OCI-LY7 (cell line): ENCODE data around the gene BEND7.

Source experiments
- CTCF ChIP-seq: fragments of 200-600 bp; sonication (generic); conservative IDR thresholded peaks from 2 replicates; pipeline ENCODE4 v1.5.1; 2014; ENCODE audit warnings: mild to moderate bottlenecking, antibody characterized with exemption, low read length, moderate library complexity, mixed read lengths
- EZH2phosphoT487 ChIP-seq: fragments of 200-600 bp; sonication (generic); IDR thresholded peaks from 2 replicates; pipeline ENCODE4 v1.6.1; 2018; ENCODE audit warnings: low read depth, borderline replicate concordance, mild to moderate bottlenecking, mixed run types, antibody characterized with exemption, low read length, moderate library complexity, mixed read lengths

GRCh38 chr10:13412894-13413293 lies 115.9 kb downstream of the BEND7 start:
- no peak for TF ChIP-seq CTCF
- no peak for TF ChIP-seq EZH2phosphoT487
